ENCODE measurements around the gene VSX2.

VSX2 gene

GRCh38 chr14:74223016-74223415 is 16.2 kb upstream of the VSX2 start:
- no peak for DNase-seq

GRCh38 chr14:74231784-74232183 is 7.5 kb upstream of the VSX2 start:
- DNase-seq = no peak

- DNase-seq = no peak
Measured at GRCh38 chr14:74235017-74235416, 4.2 kb upstream of the VSX2 start.

GRCh38 chr14:74237441-74237840 is 1.8 kb upstream of the VSX2 start:
- no peak for DNase-seq

- DNase-seq = no peak
Measured at GRCh38 chr14:74239848-74240793, 872 bp downstream of the VSX2 start.

GRCh38 chr14:74240794-74241651 is 1.8 kb downstream of the VSX2 start:
- no peak for DNase-seq

GRCh38 chr14:74241652-74242017 is 2.4 kb downstream of the VSX2 start:
- no peak for DNase-seq

- no peak for DNase-seq
Measured at GRCh38 chr14:74242021-74242779, 3.0 kb downstream of the VSX2 start.

- DNase-seq = no peak
Measured at GRCh38 chr14:74242780-74243042, 3.5 kb downstream of the VSX2 start.

GRCh38 chr14:74243051-74243450 is 3.8 kb downstream of the VSX2 start:
- DNase-seq = no peak

GRCh38 chr14:74244115-74244514 is 4.9 kb downstream of the VSX2 start:
- DNase-seq = no peak

GRCh38 chr14:74245292-74245691 is 6.0 kb downstream of the VSX2 start:
- no peak for DNase-seq

- no peak for DNase-seq
Measured at GRCh38 chr14:74246542-74246941, 7.3 kb downstream of the VSX2 start.

GRCh38 chr14:74248017-74248416 is 8.8 kb downstream of the VSX2 start:
- DNase-seq = no peak

GRCh38 chr14:74249433-74250375 is 10.5 kb downstream of the VSX2 start:
- DNase-seq = no peak

GRCh38 chr14:74255281-74255680 is 16.0 kb downstream of the VSX2 start:
- DNase-seq = no peak

GRCh38 chr14:74257078-74257940 is 18.1 kb downstream of the VSX2 start:
- peak; percentile 55 for DNase-seq

- no peak for DNase-seq
Measured at GRCh38 chr14:74257941-74258763, 18.9 kb downstream of the VSX2 start.

- no peak for DNase-seq
Measured at GRCh38 chr14:74258764-74259035, 19.5 kb downstream of the VSX2 start.

- no peak for DNase-seq
Measured at GRCh38 chr14:74259513-74259912, 20.3 kb downstream of the VSX2 start.
